NCI-H526 treated with DMSO at 0.1 percent for 48 hours (cell line): ENCODE data around the gene SYK.

Experiments
- DNase-seq: peaks from one replicate; lab custom pipeline; 2025; lab: John Stamatoyannopoulos, UW

Gene SYK

DNA sequence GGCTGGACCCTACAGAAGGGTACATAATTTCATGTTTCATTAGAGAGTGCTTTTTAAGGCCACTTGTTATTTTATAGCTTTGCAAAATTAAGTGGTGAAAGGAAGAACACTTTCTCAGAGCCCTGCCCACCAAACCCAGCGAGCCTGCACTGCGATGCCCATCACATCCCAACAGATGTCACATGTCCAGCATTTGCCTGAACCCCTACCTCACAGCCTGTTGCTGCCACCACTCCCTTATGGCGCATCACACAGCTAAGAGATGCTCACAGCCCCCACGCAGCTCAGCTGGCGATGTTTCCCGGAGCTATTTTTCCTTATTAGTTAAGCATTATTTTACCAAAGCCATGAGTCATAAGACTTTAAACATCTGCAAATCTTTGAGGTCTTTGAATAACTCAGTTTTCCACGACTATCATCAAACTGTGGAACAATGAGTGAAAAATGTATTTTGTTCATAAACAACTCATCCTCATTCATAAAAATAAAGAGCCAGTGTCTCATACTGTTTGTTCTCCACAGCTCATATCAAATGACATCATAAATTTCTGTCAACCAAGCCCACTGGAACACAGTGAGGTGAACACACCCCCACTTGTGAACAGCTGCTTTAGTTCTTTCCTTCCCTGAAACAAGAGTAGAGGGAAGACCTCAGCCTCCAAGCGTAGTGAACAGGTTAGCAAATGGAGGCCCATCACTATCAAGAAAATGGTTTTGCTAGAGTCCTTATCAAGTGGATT lies 104.9 kb downstream of the SYK start:
- DNase-seq = no peak

GRCh38 chr9:90907056-90907445 lies 105.4 kb downstream of the SYK start:
- no peak for DNase-seq

GRCh38 chr9:90907790-90908189 lies 106.2 kb downstream of the SYK start:
- DNase-seq = no peak

DNA sequence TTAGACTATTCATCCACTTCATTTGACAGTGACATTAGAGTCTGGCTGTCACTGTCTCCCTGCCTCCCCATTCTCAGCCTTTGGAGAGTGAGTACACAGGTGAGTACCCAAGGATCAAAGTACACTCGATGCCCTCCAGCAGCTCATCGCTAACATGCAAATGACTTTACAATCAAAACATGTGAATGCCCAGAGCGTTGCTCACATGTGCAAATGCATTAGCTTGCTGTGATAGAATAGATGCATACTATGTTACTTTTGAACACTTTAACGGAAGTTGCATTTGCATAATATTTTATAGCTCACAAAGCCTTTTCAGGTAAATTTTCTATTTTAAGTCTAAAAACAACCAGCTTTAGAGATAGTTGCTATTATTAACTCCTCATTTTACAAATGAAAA lies 107.6 kb downstream of the SYK start:
- peak; percentile 10 for DNase-seq

- DNase-seq = no peak
Observed at GRCh38 chr9:90909747-90910283, 108.2 kb downstream of the SYK start.

DNA sequence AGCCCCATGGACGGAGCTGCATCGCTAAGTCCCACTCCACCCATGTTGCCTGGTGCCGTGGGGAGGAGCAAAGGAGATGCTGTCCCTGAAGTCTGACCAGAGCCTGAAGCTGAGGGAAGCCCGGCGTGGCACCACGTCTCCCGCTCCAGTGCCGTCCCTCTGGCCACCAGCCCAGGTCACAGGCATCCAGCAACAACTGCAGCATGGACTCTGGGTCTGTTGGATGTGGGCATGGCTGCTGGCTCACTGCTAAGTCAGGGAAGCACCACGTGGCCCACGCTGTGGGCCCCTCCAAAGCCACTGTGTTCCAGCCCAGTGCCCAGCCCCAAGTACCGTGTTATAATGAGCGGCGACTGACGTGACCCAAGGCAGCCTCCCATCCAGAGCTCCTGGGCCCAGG lies 112.6 kb downstream of the SYK start:
- DNase-seq = no peak

DNA sequence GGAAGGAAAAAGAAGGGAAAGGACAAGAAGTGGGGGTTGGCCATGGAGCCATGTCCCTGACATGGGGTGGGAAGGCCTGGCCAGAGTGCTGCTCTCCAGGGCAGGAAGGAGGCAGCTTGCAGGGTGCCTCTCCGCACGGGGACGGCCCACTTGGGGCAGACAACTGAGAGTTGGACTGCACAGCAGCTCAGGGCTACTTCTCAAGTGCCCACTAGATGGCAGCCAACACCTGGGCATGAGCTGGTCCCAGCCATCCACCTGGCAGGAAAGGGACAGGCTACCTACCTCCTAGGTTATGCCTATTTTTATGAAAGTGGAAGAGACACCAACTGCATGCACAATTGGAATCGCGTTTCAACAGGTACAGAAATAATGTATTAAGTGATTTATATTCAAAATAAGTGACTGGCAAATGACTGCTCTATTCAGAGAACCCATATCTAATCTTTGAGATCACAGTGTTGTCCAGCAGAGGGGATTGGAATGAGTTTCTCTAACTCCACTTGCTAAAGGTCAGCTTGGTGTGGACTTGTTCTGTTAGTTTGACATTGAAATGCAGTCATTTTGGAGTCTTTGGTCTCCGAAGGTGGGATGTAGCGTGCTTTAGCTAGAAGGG lies 113.4 kb downstream of the SYK start:
- peak; percentile 19 for DNase-seq

- DNase-seq = no peak
Observed at GRCh38 chr9:90915693-90916092, 114.1 kb downstream of the SYK start.

DNA sequence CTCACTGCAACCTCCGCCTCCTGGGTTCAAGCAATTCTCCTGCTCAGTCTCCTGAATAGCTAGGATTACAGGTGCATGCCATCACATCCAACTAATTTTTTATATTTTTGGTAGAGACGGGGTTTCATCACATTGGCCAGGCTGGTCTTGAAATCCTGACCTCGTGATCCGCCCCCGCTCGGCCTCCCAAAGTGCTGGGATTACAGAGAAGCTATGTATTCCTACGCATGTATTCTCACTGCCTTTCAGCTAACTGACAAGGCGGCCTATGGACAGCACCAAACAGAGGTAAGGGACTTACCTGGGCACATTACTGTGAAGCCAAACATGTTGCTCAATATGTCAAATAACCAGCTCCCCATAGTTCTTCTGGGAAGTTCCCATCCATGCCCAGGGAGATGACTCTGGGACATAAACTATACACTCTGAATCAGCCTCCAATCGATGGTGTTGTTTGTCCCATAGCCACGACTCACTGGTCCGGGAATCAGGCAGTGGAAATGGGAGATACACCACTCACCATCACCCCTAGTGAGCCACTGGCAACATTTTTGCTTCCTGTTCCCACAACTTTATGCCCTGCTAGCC lies 114.6 kb downstream of the SYK start:
- no peak for DNase-seq

GRCh38 chr9:90919883-90920282 lies 118.3 kb downstream of the SYK start:
- no peak for DNase-seq

DNA sequence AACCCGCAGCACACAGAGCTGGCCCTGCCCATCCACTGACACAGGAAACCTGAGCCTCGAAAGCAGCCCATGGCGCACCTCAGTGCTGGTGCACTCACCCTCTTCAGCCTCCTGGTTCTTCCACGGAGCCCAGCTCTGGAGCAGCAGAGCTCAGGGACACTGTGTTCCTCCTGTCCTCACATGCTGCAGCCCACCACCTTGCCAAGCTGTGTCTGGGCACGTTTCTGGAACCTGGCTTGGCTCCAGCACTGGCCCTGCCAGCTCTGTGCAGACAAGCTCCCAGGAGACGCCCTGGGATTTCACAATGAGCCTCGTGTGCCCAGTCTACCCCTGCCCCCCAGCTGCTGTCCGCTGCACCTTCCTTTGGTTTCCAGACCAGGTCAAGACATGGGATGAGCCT lies 119.5 kb downstream of the SYK start:
- no peak for DNase-seq

- no peak for DNase-seq
Observed at GRCh38 chr9:90921969-90922368, 120.3 kb downstream of the SYK start.

- no peak for DNase-seq
Observed at GRCh38 chr9:90925581-90926257, 124.1 kb downstream of the SYK start.

- DNase-seq = no peak
Observed at GRCh38 chr9:90926936-90927335, 125.3 kb downstream of the SYK start.

- no peak for DNase-seq
Observed at GRCh38 chr9:90927496-90927895, 125.9 kb downstream of the SYK start.

DNA sequence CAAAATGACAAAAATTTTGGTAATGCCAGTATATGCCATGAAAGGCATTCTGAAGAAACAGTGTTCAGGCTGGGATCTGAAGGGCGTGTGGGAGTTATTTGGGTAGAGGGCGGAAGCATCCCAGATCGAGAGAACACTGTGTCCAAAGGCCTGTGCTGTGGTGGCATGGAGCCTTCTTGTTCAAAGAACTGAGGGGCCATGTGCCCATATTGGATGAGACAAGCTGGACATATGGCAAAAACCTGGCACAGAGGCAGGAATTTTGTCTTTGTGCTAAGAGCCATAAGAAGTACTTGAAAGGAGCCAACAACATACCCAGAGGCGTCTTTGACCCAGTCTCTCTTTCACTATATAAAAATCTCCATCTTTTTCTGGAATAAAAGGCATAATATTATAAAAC lies 128.0 kb downstream of the SYK start:
- no peak for DNase-seq

GRCh38 chr9:90933468-90933867 lies 131.8 kb downstream of the SYK start:
- DNase-seq = no peak

DNA sequence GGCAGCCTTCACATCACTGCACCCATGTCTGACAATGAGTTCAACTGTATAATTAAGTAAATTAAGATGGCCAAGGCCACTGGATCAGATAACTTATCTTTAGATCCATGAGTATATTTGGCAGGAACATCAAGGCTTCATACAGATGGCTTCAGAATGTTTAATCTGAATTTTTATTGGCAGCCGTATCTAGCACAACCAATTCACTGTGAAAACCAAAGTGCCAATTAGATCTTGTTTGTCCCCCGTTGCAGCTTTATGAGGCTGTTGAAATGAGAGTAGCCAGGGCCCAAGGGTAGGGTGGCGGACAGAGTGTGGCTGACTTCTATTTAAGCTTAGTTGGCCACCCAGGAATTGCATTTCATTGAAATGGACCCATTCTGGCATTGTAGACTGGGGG lies 137.7 kb downstream of the SYK start:
- no peak for DNase-seq

DNA sequence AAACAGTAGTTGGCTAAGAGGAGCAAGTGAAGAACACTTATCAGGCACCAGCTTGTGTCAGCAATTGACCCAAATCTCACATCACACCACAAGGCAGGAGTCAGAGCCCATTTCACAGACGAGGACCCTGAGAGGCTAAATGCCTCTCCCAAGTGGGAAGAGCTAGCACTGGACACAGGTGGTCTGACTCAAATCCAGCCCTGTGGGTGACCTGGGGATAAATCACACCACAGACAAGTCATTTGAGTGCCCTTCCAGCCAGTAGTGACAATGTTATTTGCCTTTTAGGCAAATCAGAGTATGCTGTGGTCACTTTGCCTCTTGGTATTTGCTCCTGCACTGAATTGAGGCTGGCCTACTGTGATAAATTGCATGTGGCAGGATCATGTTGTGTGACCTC lies 138.7 kb downstream of the SYK start:
- DNase-seq = no peak

DNA sequence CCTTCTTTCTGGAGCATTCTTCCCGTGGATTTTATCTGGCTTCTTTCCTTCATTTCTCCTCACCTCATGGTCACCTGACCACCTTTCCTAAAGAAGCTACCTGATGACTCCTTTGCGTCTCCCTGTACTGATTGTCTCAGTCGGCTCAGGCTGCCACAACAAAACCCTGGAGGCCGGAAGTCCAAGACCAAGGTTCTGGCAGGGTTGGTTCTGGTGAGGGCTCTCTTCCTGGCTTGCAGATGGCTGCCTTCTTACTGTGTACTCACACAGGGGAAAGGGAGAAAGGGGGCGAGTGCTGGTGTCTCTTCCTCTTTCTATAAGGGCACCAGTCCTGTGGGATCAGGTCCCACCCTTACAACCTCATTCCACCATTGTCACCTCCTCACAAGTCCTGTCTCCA lies 140.0 kb downstream of the SYK start:
- DNase-seq = no peak

DNA sequence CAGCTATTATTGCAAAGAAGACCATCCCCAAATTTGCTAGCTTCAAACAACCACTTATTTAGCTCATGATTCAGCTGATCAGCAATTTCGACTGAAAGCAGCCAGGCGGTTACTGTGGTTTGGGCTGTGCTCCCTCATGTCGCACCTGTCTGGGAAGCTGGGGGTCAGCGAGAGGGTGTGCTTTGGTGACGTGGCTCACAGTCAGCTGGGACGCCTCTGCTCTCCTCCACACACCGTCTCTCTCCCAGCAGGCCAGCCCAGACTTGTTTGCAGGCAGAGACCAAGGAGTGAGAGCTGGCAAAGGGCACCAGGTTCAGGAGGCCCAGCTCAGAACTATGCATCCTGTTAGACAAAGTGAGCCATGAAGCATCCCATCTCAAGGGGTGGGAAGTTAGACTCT lies 140.9 kb downstream of the SYK start:
- no peak for DNase-seq

DNA sequence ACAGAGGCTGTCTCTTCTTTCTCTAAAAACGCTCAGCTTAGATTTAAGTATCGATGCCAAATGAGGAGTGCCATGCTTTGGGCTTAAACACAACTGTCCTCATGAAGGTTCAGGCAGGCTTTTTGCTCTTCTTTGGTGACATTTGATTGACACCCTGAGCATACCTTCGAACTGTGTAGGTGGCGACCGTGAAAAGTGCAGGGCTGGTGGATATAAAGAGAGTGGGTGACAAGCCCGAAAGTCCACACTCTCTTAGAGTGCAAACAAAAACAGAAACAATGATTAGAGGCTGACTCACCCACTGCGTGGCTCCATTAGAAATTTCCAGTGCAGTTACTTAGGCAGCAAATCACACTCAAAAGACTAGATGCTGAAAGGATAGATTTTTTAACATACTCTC lies 141.7 kb downstream of the SYK start:
- no peak for DNase-seq

GRCh38 chr9:90945336-90945735 lies 143.7 kb downstream of the SYK start:
- no peak for DNase-seq
